Fibroblast of skin of left biceps (primary cell): ENCODE measurements around the gene SH3RF2.
"Not testable (repeated sequence)": the region's sequence is repeated elsewhere in the genome, so short reads cannot be mapped to it uniquely, and the experiment has no call there.

ENCODE experiments used
- DNase-seq, 2 experiments: peaks; one replicate each; pipeline ENCODE4 v3.0.0-alpha.2; 2013; ENCODE audit warnings: low read depth in 2 of 2

SH3RF2 gene

DNA sequence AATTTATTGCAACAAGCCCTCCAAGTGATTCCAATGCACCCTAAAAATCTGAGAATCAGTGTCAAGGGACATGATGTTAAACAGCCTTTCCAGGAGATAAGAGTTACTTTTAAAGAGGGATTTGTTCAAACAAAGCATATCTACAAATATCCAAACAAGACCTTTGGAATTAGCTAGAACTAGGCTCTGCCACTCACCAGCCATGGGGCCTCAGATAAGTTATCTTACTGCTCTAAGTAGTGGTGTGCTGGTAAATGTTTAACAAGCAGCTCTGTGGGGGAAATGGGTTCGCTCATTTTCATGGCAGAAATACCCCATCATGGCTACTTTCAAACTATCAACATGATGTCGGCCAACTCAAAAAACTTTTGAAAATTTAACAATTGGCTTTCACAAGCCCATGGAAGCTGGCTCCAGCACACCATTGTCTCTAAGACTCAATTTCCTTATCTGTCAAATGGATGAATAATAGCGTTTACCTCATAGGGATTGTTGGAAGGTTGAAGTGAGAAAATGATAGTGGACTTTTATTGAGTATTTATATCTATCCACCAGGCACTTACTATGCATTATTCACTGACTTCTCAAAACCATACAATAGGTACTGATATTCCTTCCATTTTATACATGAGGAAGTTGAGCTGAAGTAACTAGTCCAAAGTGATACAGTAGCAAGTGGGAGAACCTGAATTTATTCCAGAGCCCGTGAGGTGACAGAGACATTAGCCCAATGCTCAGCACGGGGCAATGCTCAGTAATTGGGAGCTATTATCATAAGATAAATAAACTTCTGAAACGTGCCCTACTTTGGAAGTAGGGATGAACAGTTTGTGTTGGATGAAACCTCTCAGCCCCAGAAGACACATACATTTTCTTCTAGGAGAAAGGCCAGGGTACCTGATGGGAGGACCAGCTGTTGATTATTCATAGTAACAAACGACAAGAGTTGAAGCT lies 43.2 kb downstream of the SH3RF2 start:
- DNase-seq: no peak

DNA sequence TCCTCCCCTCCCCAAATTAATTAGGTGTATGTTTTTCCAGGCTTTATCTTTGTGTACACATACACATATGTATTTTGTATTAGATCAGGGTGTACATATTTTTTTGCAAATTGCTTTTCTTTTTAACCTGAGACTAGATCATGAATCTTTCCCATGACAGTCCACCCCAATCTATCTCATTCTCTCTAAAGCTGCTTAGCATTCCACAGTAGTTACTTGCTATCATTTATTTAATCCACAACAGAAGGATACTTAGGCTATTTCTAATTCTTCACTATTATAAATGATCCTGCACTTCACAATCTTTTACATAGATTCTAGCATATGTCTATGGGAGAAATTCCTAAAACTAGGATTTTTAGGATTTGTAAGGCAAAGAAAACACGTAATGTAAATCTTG lies 43.9 kb downstream of the SH3RF2 start:
- no peak for DNase-seq

DNA sequence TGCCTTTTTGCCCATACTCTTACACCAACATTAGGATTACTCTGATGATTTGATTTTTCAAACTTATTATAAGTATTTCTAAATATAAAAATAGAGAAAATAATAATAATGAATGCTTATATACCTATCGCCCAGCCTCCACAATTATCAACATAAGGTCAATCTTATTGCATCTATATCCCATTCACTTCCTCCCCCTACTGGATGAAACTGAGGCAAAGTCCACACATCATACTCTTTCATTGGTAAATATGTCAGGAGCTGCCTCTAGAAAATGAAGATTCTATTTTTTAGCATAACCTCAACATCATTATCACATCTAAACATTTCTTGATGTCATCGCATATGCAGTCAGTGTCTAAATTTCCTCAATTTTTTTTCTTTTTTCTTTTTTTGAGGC lies 44.3 kb downstream of the SH3RF2 start:
- DNase-seq: no peak

DNA sequence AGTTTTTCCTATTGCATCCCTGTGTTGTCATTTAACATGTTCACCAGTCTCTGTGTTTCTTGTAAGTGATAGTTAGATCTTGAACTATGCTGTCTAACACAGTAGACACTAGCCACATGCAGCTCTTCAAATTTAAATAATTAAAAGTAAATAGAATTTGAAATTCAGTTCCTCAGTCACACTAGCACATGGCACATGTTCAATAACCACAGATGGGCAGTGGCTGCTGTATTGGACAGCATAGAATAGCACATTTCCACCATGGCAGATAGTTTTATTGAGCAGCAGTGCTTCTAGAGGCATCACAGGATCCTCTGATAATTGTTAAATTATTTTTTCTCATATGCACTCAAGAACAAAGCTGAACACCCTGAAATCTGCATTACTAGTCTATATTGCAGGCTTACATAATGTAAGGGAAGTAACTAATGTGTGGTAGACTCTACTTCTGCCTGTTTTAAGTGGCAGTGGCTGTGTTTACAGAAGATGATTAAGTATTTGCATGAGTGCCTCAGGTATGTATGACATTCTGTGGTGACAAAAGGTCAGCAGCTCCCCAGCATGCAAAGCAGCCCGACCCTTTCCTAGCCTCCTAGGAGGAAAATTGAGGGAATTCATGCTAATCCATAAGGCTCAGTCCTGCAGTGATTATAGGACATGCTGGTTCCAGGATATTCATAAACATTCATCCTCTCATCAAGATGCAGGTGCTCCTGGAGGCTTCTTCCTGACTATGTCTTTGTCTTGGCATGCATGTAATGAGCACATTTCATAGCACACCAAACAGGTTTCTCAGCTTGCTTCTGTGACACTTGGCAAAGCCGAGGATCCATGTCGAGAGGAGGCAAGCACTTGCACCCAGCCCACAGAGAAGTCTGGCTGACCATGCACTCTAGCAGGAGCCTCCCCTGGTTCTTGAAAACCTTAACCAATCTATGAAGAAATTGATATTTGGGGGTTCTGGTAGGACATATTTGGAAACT lies 45.5 kb downstream of the SH3RF2 start:
- no peak for DNase-seq

DNA sequence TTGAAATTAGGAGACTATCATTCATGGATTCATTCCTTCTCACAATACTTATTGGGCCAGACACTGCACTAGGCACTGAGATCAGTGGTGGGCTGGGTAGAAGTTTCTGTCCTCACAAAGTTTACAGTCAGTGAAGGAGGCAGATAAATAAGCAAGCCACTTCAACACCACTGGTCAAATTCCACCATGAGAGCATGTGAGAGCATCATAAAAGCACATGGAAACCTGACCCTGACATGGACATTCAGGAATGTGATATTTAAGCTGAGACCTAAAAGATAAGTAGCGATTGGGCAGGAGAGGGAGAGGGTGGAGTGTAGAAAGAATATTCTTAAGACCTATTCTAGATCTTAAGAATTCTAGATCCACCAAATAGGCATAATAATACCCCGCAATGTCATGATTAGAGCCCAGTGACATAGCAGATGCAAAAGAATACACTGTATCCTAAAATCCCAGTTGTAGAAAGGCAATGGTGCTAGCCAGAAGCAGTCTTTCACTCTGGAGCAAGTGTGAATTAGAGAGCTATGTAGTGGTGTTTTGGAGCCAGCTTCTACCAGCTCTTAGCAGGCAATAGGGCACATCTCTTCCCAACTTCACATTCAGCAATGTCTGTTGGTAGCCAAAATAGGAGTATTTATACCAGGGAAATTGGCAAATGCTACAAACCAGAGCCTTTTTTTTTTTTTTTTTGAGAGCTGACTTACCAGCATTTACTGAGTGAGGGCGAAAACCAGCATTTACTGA lies 46.4 kb downstream of the SH3RF2 start:
- no peak for DNase-seq

DNA sequence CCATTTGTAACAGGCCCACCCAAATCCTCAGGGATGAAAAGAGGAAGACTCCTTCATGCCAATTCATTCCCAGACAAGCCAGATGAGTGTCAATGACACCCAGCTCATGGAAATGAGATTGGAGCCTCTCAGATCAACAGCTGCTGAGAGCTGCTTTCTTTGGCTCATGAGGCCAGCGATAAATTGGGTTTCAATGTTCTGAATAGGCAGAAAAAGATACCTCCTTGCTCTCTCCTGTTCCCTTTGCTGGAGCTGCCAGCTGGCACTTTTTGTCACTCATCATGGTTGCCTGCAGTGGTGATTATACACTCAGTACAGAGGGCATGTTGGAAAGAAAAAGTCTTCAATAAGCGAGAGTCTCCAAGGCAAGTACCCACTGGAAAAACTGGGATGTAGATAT lies 47.1 kb downstream of the SH3RF2 start:
- DNase-seq: no peak

DNA sequence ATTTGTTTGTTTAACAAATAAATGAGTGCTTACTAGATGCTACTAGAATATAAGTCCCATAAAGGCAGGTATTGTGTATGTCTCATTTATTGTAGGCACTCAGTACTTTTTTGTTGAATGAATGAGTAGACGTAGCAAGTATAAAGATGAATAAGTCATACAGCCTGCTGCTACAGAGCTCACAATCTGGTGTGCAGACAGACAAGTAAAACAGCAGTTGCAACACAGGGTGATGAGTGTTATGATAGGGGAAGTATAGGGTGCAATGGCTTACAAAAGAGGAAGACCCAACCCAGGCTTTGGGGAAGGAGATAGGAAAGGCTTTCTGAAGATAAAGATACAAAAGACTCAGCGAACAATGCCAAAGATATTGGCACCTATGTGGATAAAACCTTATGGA lies 47.7 kb downstream of the SH3RF2 start:
- no peak for DNase-seq

DNA sequence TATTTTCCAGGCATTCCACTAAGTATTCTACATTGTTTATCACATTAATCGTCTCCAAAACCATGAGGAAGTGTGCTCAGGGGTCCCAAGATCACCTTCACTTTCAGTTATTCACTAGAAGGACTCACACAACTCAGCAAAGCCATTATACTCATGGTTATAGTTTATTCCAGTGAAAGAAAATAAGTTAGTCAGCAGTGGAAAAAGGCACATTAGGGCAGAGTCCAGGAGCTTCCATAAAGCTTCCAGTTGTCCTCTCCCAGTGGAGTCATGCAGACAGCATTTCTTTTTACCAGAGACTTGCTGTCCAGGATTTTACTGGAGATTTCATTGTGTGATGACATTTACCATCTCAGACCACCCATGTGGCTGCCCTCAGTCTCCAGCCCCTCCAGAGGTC lies 51.5 kb downstream of the SH3RF2 start:
- no peak for DNase-seq

DNA sequence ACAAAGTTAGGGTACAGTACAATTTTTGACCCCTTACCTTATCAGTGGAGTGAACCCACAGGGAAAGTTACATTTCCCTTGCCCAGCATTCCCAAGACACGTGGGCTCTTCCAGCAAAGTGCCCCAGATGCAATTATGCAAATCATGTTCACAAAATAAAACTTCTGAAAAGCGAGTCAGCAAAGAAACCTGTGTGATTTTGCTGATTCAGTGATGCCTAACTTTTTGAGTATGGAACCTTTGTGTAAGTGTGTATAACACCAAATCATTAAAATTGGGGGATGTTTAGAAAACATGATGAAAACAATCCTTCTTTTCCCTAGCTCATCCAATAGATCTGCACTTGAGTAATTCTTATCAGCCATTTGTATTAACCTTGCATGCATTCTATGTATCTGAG lies 52.6 kb downstream of the SH3RF2 start:
- no peak for DNase-seq

DNA sequence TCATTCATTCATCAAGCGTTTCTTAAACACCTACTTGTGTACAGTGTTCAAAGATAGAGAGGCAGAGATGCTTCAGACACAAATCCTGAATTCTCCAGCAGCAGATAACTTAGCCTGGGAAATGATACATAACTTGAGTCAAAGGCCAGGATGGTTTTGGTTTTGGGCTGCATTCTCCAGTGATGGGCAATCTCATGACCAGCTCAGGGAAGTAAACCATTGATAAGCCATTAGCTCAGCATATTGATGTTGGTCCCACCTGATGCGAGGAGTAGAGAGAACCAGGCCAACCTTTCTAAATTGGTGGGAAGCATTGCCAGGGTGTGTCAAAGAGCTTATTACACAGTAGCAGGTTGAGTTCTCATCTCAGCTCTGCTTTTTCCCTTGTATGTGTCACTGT lies 53.0 kb downstream of the SH3RF2 start:
- no peak for DNase-seq

DNA sequence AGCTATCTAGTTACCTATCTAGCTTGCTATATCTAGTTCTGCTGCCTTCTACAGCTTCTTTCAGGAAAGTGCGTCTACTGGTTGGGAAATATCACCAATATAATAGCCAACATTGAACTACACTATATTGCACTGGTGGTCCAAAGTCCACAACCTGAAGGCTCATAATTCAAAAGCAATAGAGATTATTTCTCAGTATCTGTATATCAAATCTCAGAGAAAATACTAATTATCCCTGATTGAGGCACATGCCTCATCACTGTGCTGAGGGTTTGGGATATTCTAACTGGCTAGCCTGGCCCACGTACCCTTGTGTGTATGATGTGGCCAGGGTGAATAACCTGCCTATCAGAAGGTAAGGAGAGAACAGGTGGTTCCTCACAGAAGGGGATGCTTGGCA lies 53.8 kb downstream of the SH3RF2 start:
- no peak for DNase-seq

DNA sequence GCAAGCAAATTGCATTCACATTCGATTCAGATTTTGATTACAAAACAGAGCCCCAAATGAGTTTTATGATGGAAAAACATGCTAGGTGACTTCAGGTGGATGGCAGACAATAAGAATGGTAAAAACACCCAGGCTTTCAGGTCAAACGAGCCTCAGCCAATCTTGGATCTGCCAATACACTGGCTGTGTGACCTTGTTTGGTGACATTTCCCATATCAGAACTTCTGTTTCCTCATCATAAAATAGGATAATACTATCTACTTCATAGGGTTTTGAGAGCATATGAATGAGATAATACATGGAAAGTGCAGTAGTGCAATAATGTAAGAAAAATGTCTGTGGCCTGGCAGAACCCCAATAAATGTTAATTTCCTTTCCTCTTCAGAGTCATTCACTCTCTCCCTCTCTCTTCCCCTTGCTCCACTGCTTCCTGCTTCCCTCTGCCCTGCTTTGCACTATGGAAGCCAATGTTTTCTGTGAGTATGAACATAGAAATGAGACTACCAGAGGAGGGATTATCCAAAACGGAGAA lies 54.7 kb downstream of the SH3RF2 start:
- DNase-seq: peak; percentile 35 to 50

DNA sequence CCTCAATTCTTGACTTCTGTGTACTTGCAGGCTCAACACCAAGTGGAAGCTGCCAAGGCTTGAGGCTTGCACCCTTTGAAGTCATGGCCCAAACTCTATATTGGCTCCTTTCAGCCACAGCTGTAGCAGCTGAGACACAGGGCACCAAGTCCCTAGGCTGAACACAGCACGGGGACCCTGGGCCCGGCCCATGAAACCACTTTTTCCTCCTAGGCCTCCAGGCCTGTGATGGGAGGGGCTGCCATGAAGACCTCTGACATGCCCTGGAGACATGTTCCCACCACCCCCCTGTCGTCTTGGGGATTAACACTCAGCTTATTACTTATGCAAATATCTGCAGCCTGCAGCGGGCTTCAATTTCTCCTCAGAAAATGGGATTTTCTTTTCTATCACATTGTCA lies 57.2 kb downstream of the SH3RF2 start:
- not testable (repeated sequence) for DNase-seq

DNA sequence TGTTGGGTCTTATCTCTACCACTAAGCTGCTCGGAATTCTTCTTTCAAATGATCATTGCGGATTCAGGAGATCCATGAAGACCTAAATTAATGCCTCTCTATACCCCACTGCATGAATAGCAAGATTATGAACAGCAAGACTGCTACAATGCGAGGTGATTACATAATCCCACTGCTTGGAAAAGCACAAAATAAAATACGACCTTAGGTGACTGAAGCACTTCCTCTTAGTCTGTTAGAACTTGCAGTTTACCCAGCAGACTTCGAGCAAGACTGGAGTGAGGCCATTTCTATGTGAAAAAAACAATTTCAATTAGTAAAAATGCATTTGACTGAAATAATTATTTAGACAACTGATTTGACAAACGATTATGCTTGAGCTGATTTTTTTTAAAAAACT lies 59.8 kb downstream of the SH3RF2 start:
- no peak for DNase-seq

DNA sequence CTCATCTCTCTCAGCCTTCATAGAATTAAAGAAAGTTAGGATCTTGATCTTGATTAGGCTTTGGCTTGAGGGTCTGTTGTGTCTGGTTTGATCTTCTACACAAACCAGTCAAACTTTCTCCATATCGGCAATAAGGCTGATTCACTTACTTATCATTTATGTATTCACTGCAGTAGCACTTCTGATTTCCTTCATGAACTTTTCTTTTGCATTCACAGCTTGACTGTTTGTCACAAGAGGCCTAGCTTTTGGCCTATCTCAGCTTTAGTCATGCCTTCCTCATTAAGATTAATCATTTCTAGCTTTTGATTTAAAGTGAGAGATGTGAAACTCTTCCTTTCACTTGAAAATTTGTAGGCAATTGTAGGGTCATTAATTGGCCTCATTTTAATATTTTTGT lies 62.8 kb downstream of the SH3RF2 start:
- DNase-seq: no peak

DNA sequence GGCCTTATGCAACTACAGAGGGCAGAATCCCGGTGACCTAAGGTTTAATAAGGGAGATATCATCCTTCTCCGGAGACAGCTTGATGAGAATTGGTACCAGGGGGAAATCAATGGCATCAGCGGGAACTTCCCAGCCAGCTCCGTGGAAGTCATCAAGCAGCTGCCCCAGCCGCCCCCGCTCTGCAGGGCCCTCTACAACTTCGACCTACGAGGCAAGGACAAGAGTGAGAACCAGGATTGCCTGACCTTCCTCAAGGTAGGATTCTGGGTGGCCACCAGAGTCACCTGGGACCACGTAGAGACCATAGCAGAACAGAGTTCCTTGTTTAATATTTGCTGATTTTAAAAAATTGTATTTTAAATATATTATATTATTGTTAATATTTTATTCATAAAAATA lies 63.7 kb downstream of the SH3RF2 start:
- no peak for DNase-seq

DNA sequence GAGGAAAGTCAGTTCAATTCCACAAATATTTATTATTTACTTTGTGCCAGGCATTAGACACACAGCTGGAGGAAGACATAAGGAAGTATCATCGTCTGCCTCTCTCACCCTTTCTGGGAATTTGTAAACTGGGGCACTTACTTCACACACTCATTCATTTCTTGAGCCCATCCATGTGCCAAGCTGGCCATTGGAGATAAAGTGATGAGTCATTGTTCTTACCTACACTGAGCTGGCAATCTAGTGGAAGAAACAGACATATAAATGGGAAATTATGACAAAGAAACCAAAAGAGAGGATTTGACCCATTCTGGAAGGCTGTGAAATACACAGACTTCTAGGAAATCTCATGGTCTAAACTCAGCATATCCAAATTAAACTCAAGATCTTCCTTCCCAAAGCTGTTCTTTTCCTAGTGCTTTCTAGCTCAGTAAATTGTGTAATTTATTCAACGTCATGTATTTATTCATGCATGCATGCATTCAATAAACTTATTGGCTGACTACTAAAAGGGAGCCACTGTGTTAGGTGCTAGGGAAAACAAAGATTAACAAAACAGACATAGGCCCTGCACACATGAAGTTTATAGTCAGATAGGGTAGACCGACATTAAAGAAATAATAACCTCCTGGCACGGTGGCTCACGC lies 65.3 kb downstream of the SH3RF2 start:
- no peak for DNase-seq

DNA sequence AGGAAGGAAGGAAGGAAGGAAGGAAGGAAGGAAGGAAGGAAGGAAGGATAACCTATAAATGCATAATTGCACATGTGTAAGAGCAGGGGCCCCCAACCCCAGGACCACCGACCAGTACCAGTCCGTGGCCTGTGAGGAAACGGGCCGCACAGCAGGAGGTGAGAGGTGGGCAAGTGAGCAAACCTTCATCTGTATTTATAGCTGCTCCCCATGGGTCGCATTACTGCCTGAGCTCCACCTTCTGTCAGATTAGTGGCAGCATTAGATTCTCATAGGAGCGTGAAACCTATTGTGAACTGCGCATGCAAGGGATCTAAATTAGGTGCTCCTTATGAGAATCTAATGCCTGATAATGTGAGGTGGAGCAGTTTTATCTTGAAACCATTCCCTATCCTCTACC lies 66.1 kb downstream of the SH3RF2 start:
- no peak for DNase-seq

DNA sequence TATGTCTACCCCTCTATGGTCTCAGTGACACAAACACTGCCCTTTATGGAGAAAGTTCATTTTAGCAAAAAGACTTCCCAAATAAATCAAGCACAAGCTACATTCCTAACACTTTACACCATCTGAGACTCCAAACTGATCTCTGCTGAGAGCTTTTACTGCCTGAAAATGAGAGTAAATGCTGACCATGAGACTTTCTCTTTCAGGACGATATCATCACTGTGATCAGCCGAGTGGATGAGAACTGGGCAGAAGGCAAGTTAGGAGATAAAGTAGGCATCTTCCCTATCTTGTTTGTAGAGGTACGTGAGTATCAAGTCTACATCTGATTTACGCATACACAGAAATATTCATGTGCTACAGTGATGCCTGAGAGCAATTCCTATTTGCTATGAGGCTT lies 67.5 kb downstream of the SH3RF2 start:
- no peak for DNase-seq

DNA sequence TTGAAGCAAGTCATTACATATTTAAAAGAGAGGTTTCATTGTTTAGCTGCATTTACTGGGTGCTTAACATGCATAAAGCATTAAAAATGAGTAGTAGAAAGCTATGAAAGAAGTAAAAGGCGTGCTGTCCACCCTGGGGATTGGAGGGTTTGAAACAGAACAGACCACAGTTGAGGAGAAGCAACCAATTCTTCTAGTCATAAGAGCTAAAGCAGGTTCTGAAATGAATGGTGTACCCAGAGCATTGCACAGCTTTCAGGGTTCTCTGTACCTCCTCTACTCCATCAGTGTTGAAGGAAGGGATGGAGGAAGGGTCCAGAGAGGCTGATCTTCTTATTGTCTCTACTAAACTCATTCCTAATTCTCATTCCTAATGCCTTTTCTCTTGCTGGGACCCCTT lies 68.9 kb downstream of the SH3RF2 start:
- DNase-seq: no peak

DNA sequence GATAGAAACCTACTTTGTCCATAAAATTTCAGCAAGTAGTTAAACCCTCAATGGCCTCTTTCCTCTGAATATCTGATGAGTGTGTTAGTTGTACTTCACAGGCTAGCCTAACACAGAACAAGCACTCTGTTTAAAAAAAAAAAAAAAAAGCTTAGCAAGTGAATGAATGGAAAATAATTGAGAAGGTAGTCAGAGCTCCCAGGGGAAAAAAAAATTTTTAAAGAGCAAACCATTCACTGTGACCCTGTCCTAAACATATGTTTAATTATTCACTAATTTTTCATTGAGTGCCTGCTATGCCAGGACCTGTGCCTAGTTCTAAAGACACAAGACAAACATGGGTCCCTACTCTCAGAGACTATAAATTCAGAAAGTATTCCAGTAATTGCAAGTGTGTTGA lies 69.3 kb downstream of the SH3RF2 start:
- DNase-seq: no peak
